ENCODE measurements around the gene SYNM.

SYNM gene

DNA sequence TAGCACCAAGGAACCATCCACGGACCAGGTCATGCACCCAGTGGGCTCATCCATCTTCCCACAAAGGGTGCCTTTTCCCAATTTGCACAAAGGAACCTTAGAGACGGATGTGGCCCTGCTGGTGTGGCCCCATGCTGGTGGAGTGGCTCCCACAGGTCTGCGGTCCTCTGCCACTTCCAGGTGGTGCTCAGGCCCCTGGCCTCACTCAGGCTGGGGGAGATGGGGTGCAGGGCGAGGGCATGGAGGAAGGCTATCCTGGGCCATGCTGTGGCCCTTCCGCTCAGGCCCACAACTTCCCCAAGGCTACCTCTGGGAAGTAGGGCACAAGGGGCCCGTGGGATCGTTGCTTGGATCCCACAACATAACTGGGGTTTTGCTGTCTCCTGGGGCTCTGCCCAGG, 5.2 kb upstream of the SYNM start:
- Histone ChIP-seq H3K36me3 (ENCODE audit: control insufficient read depth, insufficient read depth, low read length) (no peaks in the 10 kb centered on the region), H3K4me1 (ENCODE audit: control insufficient read depth, insufficient read depth, low read length) (0 out of 2 replicates have a peak, but pooled peaks cover 3% of the 10 kb centered on the region), H3K4me3 (ENCODE audit: low read depth, low read length) (no peak overlapping the region), H3K27me3 (ENCODE audit: control insufficient read depth, insufficient read depth, low read length) (peaks cover 55% of the 10 kb centered on the region), H3K27ac (ENCODE audit: low read depth, low read length) (no peak overlapping the region), H3K9ac (ENCODE audit: low read length) (no peak overlapping the region), H3K9me3 (ENCODE audit: control insufficient read depth, insufficient read depth, low read depth, low read length) (no peaks in the 10 kb centered on the region)

DNA sequence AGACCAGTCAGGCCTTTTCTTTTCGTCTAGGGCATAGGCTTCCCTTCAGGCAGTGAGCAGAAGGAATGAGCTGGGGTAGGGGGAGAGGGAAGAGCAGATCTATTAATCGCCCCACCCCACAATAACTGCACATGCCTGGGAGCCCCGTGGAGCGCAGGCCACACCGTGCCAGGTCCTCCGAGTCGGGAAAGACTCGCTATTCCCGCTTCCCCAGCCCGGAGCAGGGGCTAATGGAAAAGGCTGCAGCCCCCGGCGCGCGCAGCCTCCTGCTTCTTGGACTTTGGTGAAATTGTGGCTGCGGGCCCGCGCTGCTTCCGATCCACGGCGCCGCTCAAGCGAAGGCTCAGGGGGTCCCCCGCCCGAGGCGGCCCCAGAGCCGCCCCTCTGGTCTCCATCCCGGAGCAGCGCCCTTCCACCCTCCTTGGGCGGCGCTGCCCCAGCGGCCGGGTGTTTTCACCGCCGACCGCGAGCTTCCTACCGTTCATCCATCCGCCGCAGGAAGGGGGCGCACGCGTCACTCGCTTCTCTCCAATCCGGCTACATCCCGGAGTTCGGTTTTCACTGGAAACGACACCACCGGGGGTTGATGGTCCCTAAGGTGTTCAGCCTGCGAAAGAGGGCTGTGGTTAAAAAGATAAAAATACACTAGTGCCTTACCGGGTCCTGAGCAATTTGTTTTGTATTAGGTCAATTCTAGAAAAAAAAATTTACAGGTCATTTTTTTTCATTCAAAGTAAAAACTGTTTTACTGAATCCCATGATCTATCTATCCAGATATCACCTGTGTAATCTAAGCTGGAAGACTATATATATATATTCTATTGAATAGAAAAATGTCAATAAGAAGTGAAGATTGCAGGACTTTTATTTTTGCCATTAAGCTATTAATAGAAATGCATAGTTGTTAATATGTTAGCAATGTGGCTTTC, 4.4 kb upstream of the SYNM start:
- H3K36me3 ChIP-seq (ENCODE audit: control insufficient read depth, insufficient read depth, low read length): no peaks in the 10 kb centered on the region
- H3K27me3 ChIP-seq (ENCODE audit: control insufficient read depth, insufficient read depth, low read length): peaks cover 61% of the 10 kb centered on the region
- H3K27ac ChIP-seq (ENCODE audit: low read depth, low read length): no peak overlapping the region
- H3K9ac ChIP-seq (ENCODE audit: low read length): peak overlapping the region; percentile 38
- peak overlapping the region; percentile 60 for H3K4me3 ChIP-seq (ENCODE audit: low read depth, low read length)
- H3K4me1 ChIP-seq (ENCODE audit: control insufficient read depth, insufficient read depth, low read length): 0 out of 2 replicates have a peak, but pooled peaks cover 3% of the 10 kb centered on the region
- H3K9me3 ChIP-seq (ENCODE audit: control insufficient read depth, insufficient read depth, low read depth, low read length): no peaks in the 10 kb centered on the region

DNA sequence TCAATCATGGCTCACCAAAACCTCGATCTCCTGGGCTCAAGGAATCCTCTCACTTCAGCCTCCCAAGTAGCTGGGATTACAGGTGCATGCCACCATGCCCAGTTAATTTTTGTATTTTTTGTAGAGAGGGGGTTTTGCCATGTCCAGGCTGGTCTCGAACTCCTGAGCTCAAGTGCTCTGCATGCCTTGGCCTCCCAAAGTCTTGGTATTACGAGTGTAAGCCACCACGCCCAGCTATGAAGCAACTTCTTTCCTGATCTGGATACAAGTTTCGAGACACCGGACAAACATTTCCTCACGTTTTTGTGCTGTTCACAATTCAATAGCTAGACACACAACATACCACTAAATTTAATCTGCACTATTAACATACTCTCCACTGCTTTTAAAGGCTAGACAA, 3.4 kb upstream of the SYNM start:
- Histone ChIP-seq H3K9ac (ENCODE audit: low read length) (no peak overlapping the region), H3K4me1 (ENCODE audit: control insufficient read depth, insufficient read depth, low read length) (no peaks in the 10 kb centered on the region), H3K36me3 (ENCODE audit: control insufficient read depth, insufficient read depth, low read length) (no peaks in the 10 kb centered on the region), H3K27ac (ENCODE audit: low read depth, low read length) (no peak overlapping the region), H3K4me3 (ENCODE audit: low read depth, low read length) (no peak overlapping the region), H3K9me3 (ENCODE audit: control insufficient read depth, insufficient read depth, low read depth, low read length) (no peaks in the 10 kb centered on the region), H3K27me3 (ENCODE audit: control insufficient read depth, insufficient read depth, low read length) (peaks cover 71% of the 10 kb centered on the region)

DNA sequence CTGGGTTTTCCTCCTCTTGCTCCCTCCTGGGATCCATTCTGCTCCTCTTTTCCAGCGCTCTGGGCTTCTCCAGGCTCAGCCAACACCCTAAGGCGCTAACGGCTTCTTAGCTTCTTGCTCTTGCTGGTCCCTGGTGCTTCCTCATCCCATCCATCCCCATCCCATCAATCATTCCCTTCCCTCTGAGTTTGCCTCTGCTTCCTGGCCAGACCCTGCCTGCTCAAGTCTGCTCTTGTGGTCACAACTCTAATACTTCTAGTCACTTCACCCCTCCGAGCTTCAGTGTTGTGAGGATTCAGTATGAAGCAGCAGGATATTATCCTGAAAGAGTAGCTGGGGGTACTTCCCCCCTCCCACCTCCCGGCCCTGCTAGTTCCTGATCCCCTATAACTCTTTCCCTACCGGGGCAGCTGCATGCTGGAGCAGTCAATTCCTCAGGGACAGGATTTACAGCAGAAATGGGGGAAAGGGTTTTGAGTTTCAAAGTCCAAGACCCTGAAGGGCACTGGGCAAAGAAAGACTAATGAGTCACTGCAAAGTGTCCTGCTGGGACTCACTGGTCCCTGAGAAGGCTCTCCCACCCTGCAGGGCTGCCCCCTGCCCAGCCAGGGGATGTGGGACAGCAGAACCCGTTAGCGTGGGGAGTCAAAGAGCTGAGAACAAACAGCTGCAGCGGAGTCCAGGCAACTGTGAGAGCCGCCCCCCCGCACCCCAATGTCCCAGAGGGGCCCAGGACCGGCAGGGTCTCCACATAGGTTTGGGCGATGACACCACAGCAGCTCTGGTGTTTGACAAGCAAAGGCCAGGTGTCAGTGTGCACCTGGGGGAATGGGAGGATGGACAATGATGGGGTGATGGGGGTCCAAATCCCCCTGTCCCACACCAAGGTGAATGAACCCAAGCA, 2.3 kb upstream of the SYNM start:
- Histone ChIP-seq H3K9ac (ENCODE audit: low read length) (no peak overlapping the region), H3K4me3 (ENCODE audit: low read depth, low read length) (no peak overlapping the region), H3K36me3 (ENCODE audit: control insufficient read depth, insufficient read depth, low read length) (no peaks in the 10 kb centered on the region), H3K4me1 (ENCODE audit: control insufficient read depth, insufficient read depth, low read length) (no peaks in the 10 kb centered on the region), H3K27me3 (ENCODE audit: control insufficient read depth, insufficient read depth, low read length) (peaks cover 76% of the 10 kb centered on the region), H3K9me3 (ENCODE audit: control insufficient read depth, insufficient read depth, low read depth, low read length) (no peaks in the 10 kb centered on the region), H3K27ac (ENCODE audit: low read depth, low read length) (no peak overlapping the region)

DNA sequence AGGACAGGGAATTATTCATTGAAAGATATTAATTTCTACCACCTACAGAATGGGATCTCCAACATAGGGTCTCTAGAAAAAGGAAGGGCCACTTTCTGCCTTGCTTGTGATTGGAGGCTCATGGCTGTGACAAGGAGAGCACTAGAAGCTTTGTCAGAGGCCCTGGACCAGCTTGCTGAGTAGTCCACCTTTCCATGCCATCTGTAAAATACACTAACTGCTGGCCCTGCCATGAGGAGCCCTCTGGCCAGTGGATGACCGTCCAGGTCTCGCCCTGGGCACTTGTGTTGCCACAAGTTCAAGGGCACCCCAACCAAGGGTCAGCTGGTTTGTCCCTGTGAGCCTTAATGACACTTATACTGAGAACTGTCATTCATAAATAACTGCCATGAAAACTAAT, 1.6 kb upstream of the SYNM start:
- Histone ChIP-seq H3K9me3 (ENCODE audit: control insufficient read depth, insufficient read depth, low read depth, low read length) (no peaks in the 10 kb centered on the region), H3K36me3 (ENCODE audit: control insufficient read depth, insufficient read depth, low read length) (no peaks in the 10 kb centered on the region), H3K9ac (ENCODE audit: low read length) (no peak overlapping the region), H3K4me1 (ENCODE audit: control insufficient read depth, insufficient read depth, low read length) (no peaks in the 10 kb centered on the region), H3K27me3 (ENCODE audit: control insufficient read depth, insufficient read depth, low read length) (peaks cover 71% of the 10 kb centered on the region), H3K4me3 (ENCODE audit: low read depth, low read length) (no peak overlapping the region), H3K27ac (ENCODE audit: low read depth, low read length) (no peak overlapping the region)

DNA sequence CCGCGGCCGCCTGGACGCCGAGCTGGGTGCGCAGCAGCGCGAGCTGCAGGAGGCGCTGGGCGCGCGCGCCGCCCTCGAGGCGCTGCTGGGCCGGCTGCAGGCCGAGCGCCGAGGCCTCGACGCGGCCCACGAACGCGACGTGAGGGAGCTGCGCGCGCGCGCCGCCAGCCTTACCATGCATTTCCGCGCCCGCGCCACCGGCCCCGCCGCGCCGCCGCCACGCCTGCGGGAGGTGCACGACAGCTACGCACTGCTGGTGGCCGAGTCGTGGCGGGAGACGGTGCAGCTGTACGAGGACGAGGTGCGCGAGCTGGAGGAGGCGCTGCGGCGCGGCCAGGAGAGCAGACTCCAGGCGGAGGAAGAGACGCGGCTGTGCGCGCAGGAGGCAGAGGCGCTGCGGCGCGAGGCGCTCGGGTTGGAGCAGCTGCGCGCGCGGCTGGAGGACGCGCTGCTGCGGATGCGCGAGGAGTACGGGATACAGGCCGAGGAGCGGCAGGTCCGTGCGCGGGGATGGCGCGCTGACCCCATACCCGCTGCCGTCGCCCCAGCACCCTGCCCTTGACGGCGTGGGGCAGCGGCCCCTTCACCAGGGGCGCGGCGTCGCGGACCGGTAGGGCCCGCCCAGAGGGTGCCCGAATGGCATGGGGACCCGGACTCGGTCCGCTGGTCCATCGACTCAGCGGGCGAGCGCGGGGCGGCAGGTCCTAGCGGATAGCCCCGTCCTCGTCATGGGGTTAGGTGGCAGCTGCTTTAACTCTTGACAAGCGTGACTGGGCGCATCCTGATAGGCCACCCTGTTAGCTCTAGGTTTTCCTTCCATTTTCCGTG, 848 bp downstream of the SYNM start:
- Histone ChIP-seq H3K4me1 (ENCODE audit: control insufficient read depth, insufficient read depth, low read length) (no peaks in the 10 kb centered on the region), H3K36me3 (ENCODE audit: control insufficient read depth, insufficient read depth, low read length) (no peaks in the 10 kb centered on the region), H3K9me3 (ENCODE audit: control insufficient read depth, insufficient read depth, low read depth, low read length) (no peaks in the 10 kb centered on the region), H3K9ac (ENCODE audit: low read length) (peak overlapping the region; percentile 64), H3K27me3 (ENCODE audit: control insufficient read depth, insufficient read depth, low read length) (peaks cover 57% of the 10 kb centered on the region), H3K4me3 (ENCODE audit: low read depth, low read length) (peak overlapping the region; percentile 53), H3K27ac (ENCODE audit: low read depth, low read length) (no peak overlapping the region)

DNA sequence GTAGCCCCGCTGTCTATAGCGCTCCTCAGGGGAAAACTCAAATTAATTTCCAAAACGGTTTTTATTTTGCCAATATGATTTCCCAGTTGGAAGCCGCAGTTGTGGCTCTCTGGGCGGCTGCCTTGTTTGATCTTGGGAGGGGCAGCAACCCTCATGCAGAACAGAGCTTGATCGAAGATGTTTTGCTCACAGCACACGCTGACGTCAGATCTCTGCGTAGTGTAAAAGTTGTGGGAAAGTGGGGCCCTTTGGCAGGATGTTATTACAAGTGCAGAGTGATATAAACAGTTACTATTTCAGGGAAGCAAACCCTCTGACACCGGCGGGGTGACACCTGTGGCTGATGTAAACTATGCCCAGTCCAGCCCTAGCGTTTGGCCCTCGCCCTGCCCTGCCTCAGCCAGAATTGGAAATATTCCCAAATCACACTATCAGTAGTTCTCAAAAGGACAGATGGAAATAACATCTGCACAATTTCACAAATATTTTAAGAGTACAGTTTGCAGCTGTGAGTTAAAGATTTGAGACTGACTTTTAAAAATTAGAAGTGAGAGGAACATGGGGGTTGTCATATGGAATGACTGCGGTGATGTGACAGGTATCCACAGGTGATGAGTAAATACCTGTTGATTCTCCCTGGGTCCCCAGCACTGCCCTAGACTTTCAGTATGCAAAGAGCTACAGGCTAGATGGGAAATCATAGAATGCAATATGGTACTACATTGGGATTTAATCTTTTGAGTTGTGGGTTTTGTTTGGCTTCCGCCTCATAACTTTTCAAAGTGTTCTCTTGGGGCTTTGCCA, 1.7 kb downstream of the SYNM start:
- H3K4me3 ChIP-seq (ENCODE audit: low read depth, low read length): peak overlapping the region; percentile 53
- no peak overlapping the region for H3K9ac ChIP-seq (ENCODE audit: low read length)
- H3K27ac ChIP-seq (ENCODE audit: low read depth, low read length): no peak overlapping the region
- H3K4me1 ChIP-seq (ENCODE audit: control insufficient read depth, insufficient read depth, low read length): no peaks in the 10 kb centered on the region
- H3K27me3 ChIP-seq (ENCODE audit: control insufficient read depth, insufficient read depth, low read length): peaks cover 51% of the 10 kb centered on the region
- no peaks in the 10 kb centered on the region for H3K36me3 ChIP-seq (ENCODE audit: control insufficient read depth, insufficient read depth, low read length)
- H3K9me3 ChIP-seq (ENCODE audit: control insufficient read depth, insufficient read depth, low read depth, low read length): no peaks in the 10 kb centered on the region

DNA sequence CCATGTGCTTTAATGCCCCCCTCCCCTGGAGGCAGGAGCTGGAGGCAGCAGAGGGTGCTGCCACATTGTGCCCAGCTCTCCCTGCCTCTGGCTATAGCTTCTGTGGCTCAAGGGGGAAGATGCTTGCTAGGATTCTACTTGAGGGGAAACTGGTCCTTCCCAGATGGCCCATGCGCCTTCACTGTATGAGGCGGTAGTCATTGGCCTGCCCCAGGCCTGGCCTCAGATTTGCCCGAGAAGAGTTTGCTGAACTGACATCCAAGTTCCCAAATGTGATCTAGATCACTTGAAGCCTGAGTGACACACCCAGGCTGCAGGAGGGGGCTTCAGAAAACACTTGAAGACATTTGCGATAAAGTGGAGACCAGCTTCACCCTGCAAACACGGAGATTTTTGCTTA, 4.1 kb downstream of the SYNM start:
- no peaks in the 10 kb centered on the region for H3K4me1 ChIP-seq (ENCODE audit: control insufficient read depth, insufficient read depth, low read length)
- H3K4me3 ChIP-seq (ENCODE audit: low read depth, low read length): no peak overlapping the region
- H3K9me3 ChIP-seq (ENCODE audit: control insufficient read depth, insufficient read depth, low read depth, low read length): no peaks in the 10 kb centered on the region
- peaks cover 37% of the 10 kb centered on the region for H3K27me3 ChIP-seq (ENCODE audit: control insufficient read depth, insufficient read depth, low read length)
- no peak overlapping the region for H3K27ac ChIP-seq (ENCODE audit: low read depth, low read length)
- no peak overlapping the region for H3K9ac ChIP-seq (ENCODE audit: low read length)
- H3K36me3 ChIP-seq (ENCODE audit: control insufficient read depth, insufficient read depth, low read length): no peaks in the 10 kb centered on the region; the same call in 1 of the 2 replicates

DNA sequence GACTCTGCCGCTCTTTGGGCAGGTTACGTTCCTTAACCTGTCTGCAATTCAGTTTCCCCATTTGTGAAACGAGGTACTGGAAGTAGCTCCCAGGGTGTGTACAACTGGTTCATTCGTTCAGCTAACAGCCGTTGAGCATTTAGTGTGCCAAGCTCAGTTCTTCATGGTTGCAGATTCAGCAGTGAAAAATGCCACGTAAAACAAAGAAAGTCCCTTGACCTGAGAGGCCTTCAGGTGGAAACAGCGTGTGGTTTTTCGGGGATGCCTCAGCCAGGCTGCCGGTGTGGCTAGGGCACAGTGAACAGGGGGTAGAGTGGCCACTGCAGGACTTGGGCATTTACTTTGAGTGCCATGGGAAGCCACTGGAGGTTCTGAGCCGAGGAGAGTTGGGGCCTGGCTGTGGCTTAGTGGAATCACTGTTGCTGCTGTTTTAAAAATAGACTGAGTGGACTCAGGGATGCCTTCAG, 4.7 kb downstream of the SYNM start:
- no peak overlapping the region for H3K4me3 ChIP-seq (ENCODE audit: low read depth, low read length)
- no peak overlapping the region for H3K27ac ChIP-seq (ENCODE audit: low read depth, low read length)
- H3K9ac ChIP-seq (ENCODE audit: low read length): no peak overlapping the region
- peaks cover 37% of the 10 kb centered on the region for H3K27me3 ChIP-seq (ENCODE audit: control insufficient read depth, insufficient read depth, low read length)
- no peaks in the 10 kb centered on the region for H3K9me3 ChIP-seq (ENCODE audit: control insufficient read depth, insufficient read depth, low read depth, low read length)
- H3K36me3 ChIP-seq (ENCODE audit: control insufficient read depth, insufficient read depth, low read length): no peaks in the 10 kb centered on the region; the same call in 1 of the 2 replicates
- no peaks in the 10 kb centered on the region for H3K4me1 ChIP-seq (ENCODE audit: control insufficient read depth, insufficient read depth, low read length)

DNA sequence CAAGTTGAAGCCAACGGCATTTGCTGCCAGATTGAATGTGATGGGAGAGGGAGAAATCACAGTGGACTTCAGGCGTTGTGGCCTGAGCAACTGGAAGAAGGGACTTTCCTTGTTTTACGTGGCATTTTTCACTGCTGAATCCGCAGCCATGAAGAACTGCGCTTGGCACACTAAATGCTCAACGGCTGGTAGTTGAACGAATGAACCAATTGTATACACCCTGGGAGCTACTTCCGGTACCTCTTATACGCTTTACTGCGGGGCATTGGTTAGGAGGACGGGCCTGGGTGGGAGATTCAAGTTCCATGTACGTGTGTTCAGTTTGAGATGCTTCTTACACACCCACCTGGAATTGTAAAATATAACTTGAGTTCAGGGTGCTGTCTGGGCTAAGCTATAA, 5.2 kb downstream of the SYNM start:
- Histone ChIP-seq H3K27me3 (ENCODE audit: control insufficient read depth, insufficient read depth, low read length) (peaks cover 34% of the 10 kb centered on the region), H3K27ac (ENCODE audit: low read depth, low read length) (no peak overlapping the region), H3K36me3 (ENCODE audit: control insufficient read depth, insufficient read depth, low read length) (no peaks in the 10 kb centered on the region; the same call in 1 of the 2 replicates), H3K9me3 (ENCODE audit: control insufficient read depth, insufficient read depth, low read depth, low read length) (no peaks in the 10 kb centered on the region), H3K4me3 (ENCODE audit: low read depth, low read length) (no peak overlapping the region), H3K4me1 (ENCODE audit: control insufficient read depth, insufficient read depth, low read length) (no peaks in the 10 kb centered on the region), H3K9ac (ENCODE audit: low read length) (no peak overlapping the region)
